ENCODE measurements around the gene SLC9A1. TPM values are rescaled to one million over a fixed set of nuclear protein-coding genes. Genes with fewer than 3 reads are reported as not detected.

The SLC9A1 gene
- total and polyA plus RNA-seq, 8 donors, result 16.3 to 132 (median 27.9) TPM

DNA sequence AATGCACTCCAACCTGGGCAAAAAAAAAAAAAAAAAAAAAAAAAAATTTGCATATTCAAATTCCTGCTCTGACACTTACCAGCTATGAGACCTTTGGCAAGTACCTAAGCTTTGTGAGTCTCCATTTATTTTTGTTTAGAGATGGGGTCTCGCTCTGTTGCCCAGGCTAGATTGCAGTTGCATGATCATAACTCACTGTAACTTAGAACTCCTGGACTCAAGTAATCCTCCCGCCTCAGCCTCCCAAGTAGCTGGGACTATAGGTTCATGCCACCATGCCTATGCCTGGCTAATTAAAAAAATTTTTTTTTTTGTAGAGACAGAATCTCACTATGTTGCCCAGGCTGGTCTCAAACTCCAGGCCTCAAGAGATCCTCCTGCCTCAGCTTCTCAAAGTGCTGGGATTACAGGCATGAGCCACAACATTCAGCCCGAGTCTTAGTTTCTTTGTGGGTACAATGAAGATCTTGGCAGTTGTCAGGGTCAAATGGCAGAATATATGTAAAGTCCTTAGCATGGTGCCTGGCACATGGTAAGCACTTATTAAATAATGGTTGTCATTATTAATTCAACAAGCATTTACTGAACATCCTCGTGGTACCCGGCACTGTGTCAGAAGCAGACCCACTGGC lies 88.8 kb downstream of the SLC9A1 start:
- peaks cover 0 to 2% (median 0%) of the 10 kb centered on the region in 3 donors for H3K27me3 ChIP-seq
- TF ChIP-seq EP300 (IDR thresholded peaks at IDR 0.05) (no peak), POLR2AphosphoS5 (IDR thresholded peaks at IDR 0.05) (no peak), POLR2A (IDR thresholded peaks at IDR 0.05) (no peak)
- TF ChIP-seq, protein P1, sequence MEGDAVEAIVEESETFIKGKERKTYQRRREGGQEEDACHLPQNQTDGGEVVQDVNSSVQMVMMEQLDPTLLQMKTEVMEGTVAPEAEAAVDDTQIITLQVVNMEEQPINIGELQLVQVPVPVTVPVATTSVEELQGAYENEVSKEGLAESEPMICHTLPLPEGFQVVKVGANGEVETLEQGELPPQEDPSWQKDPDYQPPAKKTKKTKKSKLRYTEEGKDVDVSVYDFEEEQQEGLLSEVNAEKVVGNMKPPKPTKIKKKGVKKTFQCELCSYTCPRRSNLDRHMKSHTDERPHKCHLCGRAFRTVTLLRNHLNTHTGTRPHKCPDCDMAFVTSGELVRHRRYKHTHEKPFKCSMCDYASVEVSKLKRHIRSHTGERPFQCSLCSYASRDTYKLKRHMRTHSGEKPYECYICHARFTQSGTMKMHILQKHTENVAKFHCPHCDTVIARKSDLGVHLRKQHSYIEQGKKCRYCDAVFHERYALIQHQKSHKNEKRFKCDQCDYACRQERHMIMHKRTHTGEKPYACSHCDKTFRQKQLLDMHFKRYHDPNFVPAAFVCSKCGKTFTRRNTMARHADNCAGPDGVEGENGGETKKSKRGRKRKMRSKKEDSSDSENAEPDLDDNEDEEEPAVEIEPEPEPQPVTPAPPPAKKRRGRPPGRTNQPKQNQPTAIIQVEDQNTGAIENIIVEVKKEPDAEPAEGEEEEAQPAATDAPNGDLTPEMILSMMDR (IDR thresholded peaks at IDR 0.05), result no peak
- no peak for DNase-seq
- no peak overlapping the region for H3K27ac ChIP-seq
- H3K9me3 ChIP-seq, result no peaks in the 10 kb centered on the region
- WGBS, 5 donors, result 87 to 96% (median 93%) methylated on average over 5 of the region's 5 CpGs
- no peaks in the 10 kb centered on the region for H3K36me3 ChIP-seq
- H3K4me3 ChIP-seq, result no peak overlapping the region
- intact Hi-C loops (cut with DNase I; ENCODE audit: low total_unique reads), result no loop called here
- peaks cover 0 to 7% (median 0%) of the 10 kb centered on the region in 4 donors for H3K4me1 ChIP-seq

DNA sequence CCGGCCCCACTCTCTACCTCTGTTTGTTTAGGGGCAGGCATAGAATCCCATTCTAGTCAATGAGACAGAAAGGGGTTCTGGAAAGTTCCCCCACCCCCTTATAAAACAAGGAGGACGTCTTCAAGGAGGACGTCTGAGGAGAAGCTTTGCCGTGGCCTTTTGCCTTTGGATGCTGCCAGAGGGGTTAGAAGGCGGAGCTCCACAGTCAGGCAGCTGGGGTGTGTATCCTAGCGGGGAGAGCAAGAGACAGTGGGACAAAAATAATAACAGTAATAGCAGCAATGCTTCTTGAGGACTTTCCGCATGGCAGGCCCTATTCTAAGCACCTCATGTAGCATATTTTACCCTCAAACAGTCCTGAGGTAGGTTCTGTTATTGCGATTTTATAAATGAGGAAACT lies 94.0 kb downstream of the SLC9A1 start:
- WGBS, 5 donors, result 79 to 91% (median 85%) methylated on average over 8 of the region's 8 CpGs
- Histone ChIP-seq H3K36me3 (no peaks in the 10 kb centered on the region), H3K4me1 (peaks cover 0 to 14% (median 6%) of the 10 kb centered on the region in 4 donors), H3K27me3 (no peaks in the 10 kb centered on the region), H3K9me3 (no peaks in the 10 kb centered on the region), H3K27ac (no peak overlapping the region), H3K4me3 (no peak overlapping the region)
- intact Hi-C loops (cut with DNase I; ENCODE audit: low total_unique reads), result no loop called here
- DNase-seq, result peak in 1 of 2 donors; percentile 43
- TF ChIP-seq, protein P1 (IDR thresholded peaks at IDR 0.05), result no peak
- no peak for TF ChIP-seq EP300 (IDR thresholded peaks at IDR 0.05)
- TF ChIP-seq POLR2A (IDR thresholded peaks at IDR 0.05), result no peak
- TF ChIP-seq POLR2AphosphoS5 (IDR thresholded peaks at IDR 0.05), result no peak

DNA sequence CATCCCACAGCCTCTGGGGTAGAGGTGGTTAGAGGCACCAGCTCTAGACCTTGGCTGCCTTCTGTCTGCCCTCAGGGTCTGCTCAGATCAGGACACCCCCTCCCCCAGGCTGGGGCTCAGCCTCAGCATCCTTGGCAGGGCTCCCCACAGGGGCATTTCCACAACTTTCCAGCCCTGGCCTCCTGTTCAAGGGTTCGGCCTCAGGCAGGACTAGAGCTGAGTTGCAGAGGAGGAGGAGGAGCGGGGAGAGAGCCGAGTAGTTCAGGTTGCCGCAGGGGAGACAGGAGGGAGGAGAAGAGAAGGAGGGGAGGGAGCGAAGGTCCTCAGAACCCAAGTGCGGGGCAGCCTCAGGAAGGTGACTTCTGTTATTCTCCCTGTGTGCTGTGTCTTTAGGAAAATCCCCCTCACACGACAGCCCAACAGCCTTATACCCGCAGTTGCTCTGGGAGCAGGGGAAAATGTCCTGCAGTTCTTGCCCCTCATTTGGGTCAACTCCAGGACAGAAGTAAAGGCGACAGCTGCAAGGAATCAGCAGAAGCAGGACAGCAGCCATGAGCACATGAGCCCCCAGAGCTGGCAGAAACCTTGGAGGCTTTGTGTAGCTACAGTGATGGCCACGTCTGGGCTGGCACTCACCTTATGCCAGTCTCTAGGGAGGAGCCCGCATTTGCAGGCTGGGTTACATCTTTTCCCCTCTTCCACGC lies 95.8 kb downstream of the SLC9A1 start:
- Histone ChIP-seq H3K36me3 (no peaks in the 10 kb centered on the region), H3K27me3 (no peaks in the 10 kb centered on the region), H3K4me3 (no peak overlapping the region), H3K27ac (no peak overlapping the region), H3K4me1 (peaks cover 0 to 14% (median 6%) of the 10 kb centered on the region in 4 donors), H3K9me3 (no peaks in the 10 kb centered on the region)
- intact Hi-C loops (cut with DNase I; ENCODE audit: low total_unique reads), result no loop called here
- TF ChIP-seq, protein P1 (IDR thresholded peaks at IDR 0.05), result no peak
- TF ChIP-seq POLR2AphosphoS5 (IDR thresholded peaks at IDR 0.05) (no peak), EP300 (IDR thresholded peaks at IDR 0.05) (no peak), POLR2A (IDR thresholded peaks at IDR 0.05) (no peak)
- 69 to 82% (median 76%) methylated on average over 11 to 12 of the region's 12 CpGs for WGBS, 5 donors
- DNase-seq, result peak in 1 of 2 donors; percentile 43

DNA sequence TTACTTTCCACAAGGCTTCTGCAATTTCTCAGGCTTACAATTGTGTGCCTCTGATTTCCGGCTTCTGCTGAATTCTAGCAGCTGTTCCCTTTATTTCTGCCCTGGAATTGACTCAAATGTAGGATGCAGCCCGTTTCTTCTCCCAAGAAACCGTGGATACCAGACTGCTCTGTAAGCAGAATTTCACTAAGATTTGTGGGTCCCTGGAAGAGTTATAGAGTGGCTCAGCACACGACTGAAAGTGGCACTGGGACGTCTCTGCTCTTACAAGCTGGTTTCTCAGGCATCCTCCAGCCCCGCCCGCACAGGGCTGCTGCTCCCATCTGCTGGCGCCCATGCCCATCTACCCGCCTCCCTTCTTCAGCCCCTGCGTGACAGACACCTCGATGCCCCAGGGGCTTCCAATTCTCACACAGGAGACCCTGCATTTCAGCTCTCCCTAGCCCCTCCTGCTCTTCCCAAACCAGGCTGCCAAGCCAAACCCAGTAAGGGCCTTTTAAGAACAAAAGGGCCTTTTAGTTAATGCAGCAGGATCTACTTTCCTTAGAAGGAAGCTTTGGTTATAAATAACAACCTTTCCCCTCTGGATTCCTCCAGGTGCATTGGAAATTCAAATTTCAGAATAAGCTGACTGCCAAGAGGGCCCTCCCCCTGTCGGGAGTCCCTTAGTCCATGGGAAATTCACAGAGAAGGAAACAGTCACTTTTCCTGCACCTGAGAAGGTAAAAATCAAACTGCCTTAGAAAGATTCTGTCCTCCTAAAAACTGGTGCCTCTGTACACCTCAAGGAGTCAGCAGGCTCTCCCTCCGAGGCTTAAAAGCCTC lies 96.9 kb downstream of the SLC9A1 start:
- TF ChIP-seq, protein P1 (IDR thresholded peaks at IDR 0.05), result no peak
- no peak for TF ChIP-seq POLR2AphosphoS5 (IDR thresholded peaks at IDR 0.05)
- no peak for TF ChIP-seq EP300 (IDR thresholded peaks at IDR 0.05)
- TF ChIP-seq POLR2A (IDR thresholded peaks at IDR 0.05), result no peak
- no peaks in the 10 kb centered on the region for H3K9me3 ChIP-seq
- intact Hi-C loops (cut with DNase I; ENCODE audit: low total_unique reads), result no loop called here
- peak in 1 of 2 donors; percentile 79 for DNase-seq
- no peaks in the 10 kb centered on the region for H3K36me3 ChIP-seq
- no peak overlapping the region for H3K4me3 ChIP-seq
- H3K27ac ChIP-seq, result peak overlapping the region in 4 of 5 donors; percentile 2 to 8 (median 4)
- no peaks in the 10 kb centered on the region for H3K27me3 ChIP-seq
- peaks cover 0 to 14% (median 6%) of the 10 kb centered on the region in 4 donors for H3K4me1 ChIP-seq
- WGBS, 5 donors, result 19 to 37% (median 26%) methylated on average over 12 to 13 of the region's 13 CpGs
